Stimulated activated CD8-positive, alpha-beta memory T cell treated with anti-CD3 and anti-CD28 coated beads, Interleukin-12 subunit alpha, Interleukin-12 subunit beta, amount 100 ng/mL, for 24 hours (primary cell): ENCODE measurements around the gene KRTAP10-12.

Source experiments
- DNase-seq: peaks from one replicate; pipeline ENCODE4 v3.0.0-alpha.2; 2020; ENCODE audit errors: extremely low read depth

KRTAP10-12 gene

DNA sequence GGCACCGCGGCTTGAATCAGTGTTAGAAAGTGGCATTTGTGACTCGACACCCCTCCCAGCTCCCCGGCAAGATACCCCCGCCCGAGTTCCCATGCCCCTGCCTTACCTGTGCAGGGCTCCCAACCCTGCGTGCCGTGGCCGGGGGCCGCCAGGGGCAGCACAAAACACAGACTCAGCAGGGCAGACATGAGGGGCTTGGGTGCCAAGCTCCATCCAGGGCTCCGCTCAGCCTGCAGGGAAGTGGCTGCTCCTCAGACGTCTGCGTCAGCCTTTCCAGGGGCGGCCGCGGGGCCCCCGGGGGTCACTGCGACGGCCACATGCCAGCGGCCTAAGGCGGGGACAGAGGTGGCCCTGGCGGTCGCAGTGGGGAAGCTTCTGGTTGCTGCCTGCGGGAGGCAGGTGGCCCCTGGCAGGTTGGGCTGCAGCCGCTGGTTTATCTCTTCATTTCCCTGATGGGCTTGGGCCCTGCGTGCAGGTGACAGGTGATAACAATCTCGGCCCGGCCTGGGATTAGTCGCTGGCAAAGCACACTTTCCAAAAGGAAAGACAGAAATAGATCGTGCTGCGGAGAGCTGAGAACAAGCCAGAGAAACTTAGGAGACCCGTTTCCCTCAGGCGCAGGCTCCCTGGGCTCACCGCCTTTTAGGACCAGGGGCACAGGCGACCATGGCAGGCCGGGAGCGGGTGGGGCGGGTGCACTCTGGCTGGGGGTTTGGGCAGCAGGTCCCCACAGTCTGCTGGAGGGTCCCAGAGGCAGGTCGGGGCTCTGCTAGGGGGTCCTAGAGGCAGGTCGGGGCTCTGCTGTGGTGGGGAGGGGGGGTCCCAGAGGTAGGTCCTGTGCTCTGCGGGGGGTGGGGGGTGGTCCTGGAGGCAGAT lies 14.6 kb downstream of the KRTAP10-12 start, which contains the start of gene TSPEAR:
TSS of gene TSPEAR (minus strand) at position 246 of the 876 bp plus-strand sequence. CDS start at position 188, 58 bp downstream.
- DNase-seq = no peak

DNA sequence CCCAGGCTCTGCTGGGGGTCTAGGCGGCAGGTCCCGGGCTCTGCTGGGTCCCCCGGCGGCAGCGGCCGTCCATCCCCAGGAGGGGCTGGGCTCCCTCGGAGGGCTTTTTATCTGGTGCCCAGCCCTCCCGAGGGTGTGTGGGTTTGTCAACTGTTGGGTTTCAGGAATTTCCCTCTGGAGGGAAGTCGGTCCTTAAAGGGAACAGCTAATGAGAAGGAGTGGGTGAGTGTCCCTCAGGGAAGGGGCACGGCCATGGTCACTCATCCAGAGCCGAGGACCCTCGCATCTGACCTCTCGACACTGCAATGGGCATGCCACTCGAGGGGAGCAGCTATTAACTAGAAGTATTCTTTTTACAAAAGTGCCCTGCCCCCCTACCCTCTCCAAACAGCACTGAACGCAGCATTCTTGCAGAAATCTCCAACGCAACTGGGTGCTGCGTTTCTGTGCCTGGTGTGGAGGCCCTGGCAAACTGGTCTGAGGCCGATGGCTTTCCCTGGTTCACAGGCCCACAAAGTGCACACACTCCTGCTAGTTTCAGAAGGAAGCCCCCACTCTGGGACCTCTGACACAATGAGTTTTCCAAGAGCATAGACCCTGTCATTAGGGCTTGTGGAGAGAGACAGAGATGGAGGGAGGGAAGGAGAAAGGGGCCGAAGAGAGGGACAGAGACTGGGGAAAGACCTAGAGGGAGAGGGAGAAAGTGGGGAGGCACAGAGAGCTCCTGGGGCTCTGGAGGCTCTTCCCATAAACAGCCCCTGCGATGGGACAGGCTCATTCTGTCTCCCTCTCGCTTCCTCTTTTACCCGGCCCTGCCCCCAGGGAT lies 15.4 kb downstream of the KRTAP10-12 start:
- no peak for DNase-seq

DNA sequence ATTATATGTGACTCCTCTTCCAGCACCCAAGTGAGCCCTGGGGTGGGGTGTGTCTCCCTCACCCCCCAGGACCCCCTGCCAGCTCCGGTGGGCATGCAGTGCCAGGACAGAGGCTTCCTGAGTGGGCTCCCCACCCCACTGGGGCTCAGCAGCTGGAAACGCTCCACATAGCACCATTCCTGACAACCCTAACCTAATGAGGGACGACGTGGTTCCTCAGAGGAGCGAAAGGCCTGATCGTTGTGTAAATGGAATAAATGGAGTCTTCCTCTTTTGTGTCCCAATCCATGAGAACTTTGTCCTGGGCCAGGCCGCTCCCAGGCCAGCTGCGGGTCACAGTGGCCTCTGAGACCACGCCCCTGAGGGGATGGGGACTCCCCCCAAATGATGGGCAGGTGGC lies 16.2 kb downstream of the KRTAP10-12 start:
- no peak for DNase-seq

DNA sequence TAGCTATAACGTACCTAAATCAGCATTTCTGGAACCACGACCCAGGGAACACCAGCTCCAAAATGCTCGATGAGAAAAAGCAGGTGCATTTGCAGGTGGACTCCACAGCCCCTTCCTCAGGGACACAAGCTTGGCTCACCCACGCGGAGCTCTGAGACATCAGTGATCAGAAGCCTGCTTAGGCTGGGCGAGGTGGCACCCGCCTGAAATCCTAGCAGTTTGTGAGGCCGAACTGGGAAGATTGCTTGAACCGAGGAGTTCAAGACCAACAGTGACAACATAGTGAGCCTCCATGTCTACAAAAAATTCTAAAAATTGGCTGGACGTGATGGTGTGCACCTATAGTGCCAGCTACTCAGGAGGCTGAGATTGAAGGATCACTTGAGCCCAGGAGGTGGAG lies 16.9 kb downstream of the KRTAP10-12 start:
- no peak for DNase-seq

DNA sequence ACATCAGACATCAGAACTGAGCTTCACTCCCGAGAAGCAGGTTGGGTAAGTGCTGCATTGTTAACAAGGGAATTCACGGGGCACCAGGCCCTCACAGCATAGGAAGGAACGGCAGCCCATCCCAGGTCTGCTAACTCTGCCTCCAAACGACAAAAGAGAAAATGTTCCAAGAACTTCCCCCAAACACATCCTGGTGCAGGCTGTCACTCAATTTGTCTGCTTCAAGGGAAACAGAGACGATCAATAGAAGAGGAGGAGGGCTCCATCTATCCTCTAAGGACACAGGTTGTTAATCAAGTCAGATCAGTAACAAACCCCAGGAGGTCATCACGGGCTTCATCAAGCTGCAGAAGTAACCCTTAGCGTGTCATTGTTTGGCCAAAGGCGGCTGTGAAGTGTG lies 17.9 kb downstream of the KRTAP10-12 start:
- no peak for DNase-seq

DNA sequence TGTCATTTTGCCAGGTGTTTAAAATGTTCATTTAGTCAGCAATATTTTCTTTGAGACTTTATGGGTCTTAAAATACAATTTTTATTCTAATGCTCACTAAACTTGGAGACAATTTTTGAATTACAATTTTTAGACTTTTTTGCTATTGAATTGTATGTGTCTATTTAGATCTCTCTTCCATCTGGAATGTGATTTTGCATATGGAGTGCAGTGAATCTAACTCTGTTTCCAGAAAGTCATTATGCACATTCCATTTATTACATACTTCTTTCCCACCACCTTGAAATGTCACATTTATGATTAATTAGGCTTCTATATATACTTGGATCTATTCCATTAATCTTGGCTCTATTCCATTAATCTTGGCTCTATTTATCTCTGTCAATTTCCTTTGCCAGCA lies 20.0 kb downstream of the KRTAP10-12 start:
- no peak for DNase-seq

DNA sequence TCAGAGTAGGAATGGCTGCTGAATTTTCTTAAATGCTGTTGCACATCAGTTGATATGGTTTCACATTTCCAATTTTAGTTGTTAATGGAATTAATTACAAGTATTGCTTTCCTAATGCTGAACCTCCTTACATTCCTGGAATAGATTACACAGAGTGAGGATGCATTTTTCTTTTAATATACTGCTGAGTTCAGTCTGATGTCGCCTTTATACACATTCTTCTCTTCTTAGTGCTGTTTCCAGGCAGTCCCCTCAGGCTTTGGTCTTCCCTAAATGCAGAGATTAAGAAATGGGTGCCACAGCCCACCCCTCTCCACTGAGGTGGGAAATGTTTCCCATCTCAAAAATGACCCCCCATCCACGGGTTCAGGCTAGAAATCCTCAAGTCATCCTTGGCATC lies 21.1 kb downstream of the KRTAP10-12 start:
- DNase-seq = no peak

DNA sequence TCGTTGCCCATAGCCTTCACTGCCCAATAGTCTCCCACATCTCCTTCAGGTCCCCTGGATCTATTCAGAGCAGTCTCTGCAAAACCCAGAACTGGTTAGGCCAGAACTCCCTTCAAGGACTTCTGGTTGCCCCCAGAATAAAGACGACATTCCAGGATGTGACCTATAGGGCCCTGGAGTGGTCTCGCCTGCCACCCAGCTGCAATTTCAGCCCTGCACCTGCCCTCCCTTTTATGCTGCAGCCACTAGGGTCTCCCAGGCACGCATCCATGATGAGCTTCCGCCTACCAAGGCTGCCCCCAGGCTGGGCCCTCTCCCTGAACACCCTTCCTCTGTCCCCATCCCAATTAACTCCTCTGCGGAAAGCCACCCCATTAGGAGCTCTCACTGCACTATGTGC lies 21.6 kb downstream of the KRTAP10-12 start:
- DNase-seq = no peak

DNA sequence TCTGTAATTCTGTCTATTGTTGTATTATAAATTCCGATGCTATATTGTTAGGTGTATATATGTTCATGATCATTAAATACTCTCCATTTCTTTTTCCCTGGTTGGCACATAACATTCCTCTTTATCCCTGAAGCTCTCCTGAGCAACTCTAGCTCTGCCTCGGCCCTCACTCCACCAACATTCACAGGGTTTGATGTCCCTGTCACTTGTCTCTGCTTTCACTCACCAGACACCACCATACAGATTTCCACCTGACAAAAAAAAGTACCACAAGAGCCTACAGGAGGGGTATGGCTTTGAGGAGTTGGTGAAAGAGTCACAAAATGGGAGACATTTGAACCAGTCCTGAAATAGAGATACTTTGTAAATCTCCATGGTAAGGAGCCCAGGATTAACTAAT lies 23.2 kb downstream of the KRTAP10-12 start:
- DNase-seq = no peak

DNA sequence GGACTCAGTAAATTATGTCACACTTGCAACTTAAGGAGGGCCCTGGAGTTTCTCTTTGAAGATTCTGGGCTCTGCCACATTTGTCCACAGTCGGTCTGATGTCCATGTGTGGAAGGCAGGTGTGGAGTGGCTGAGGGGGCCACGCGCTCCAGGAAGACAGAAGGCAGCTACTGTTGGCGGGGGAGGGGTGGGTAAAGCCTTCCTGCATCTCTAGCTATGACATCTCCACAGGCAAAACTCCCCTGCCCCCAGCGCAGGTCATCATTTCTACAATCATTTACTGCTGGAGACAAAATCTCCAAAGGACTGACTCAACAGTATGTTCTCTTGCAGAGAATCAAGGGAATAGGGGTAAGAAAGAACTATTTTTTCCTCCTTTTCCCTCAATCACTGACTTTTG lies 25.8 kb downstream of the KRTAP10-12 start:
- DNase-seq = no peak

DNA sequence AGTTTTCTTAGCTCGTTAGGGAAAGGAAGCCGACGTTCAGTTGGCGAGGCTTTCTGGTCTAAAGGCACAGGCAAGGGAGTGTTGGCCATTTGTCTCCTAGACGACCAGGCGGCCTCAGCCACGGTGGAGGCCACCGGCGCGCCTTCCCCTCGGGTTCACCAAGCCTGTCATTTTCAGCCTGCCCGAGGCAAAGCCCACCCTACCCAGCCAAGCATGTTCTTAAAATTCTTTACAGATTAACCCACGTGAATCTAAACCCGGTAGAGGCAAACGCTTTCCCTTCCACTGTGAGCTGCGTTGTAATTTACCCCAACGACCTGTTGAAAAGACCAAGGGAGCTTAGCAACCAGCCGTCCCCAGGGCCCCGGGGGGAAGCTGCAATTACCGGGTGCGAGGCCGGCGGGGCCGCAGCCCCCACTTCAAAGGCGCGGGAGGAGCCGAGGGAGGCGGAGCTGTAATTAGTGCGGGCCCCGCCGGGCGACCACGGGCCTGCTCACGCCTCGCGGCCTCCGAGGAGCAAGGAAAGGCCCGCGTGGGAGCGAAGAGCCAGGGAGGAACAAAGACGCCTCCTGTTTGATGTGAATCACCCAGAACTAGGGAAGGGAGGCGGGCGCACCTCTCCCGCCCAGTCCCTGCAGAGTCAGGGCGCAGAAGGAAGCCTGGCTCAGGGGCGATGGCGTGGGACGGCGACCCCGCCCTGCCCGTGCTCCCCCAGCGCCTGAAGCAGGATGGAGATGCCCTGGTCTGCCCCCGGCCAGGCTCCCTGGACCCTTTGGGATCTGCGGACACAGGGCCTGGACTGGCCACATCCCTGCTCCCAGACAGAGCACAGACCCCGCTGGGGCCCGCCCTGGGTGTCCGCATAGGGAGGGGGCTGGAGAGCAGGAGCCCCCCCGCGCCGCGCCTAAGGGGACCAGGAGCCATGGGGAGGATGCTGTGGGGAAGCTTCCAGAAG lies 26.5 kb downstream of the KRTAP10-12 start:
- DNase-seq = no peak

DNA sequence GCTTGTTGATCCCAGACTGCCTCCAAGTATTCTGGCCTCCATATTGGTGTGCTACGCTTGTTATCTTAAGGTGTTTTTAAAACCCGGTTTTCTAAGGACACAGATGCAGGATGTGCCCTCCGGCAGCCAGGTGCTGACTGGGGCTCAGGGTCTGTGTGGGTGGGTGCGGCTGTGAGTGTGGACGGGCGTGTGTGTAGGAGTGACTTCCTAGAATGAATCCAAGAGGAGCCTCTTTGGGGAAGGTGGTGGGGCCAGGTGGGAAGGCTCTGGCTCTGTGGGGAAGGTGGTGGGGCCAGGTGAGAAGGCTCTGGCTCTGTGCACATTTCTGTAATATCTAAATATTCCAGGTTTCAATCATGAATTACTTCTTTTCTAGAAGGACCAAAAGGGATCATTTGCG lies 27.2 kb downstream of the KRTAP10-12 start:
- DNase-seq = no peak

DNA sequence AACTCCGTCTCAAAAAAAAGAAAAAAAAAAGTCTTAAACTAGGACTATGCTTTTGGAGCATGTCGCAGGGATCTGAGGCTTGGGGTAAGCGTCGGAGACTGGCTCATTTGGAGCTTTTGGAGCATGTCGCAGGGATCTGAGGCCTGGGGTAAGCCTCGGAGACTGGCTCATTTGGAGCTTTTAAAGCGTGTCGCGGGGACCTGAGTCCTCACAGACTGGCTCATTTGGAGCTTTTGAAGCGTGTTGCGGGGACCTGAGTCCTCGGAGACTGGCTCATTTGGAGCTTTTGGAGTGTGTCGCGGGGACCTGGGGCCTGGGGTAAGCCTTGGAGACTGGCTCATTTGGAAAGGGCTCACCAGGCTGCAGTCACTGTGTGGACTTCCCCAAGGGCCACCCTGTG lies 28.0 kb downstream of the KRTAP10-12 start:
- no peak for DNase-seq

DNA sequence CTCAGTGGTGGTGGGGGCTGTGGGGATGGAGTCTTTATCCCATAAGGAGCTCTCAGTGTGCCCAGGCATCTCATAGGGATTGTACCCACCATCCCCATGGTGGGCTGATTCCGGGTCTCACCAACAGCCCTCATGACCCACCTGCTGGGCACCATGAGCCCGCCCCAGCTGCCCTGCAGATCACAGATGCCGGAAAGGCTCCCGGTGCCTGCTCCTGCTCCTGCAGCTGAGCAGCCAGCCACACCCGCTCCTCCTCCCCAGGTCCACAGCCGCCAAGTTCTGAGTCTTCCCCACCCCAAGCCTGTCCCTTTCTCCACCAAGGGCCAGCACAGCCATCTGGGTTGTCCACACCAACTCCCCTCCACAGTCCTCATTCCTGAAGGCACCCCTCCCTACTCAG lies 29.9 kb downstream of the KRTAP10-12 start:
- no peak for DNase-seq

DNA sequence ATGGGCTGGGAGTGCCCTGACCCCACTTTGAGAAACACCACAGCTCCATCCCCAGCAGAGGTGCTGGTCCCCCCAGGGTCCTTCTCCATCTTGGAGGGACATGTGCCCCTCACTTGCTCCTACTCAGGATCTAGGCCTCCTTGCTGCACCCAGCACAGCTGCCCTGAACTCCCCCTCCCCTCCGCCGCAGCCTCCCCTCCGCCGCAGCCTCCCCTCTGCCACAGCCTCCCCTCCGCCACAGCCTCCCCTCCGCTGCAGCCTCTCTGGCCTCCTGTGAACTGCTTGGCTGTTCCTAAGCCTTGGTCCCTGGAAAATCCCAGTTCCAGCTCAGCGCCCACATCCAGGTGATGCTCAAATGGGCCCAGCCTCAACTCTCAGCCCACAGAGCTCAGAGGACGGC lies 30.3 kb downstream of the KRTAP10-12 start:
- DNase-seq = no peak

DNA sequence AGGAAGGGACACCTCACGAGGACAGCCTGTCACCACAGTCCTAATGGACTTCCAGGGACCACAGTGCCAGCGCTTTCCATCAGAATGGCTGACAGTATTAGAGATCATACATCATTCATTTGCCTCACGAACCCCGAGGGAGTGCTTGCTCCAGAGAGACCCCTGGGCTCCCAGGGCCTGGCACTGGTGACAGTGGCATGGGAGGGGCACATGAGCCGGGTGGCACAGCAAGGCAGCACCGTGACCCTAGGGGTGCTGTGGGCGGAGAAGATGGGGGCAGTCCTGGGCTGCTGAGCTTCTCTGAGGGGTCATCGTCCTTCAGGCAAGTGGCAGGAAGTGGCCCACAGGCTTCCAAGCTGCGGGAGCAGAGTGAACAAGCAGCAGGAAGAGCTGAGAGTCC lies 30.8 kb downstream of the KRTAP10-12 start:
- no peak for DNase-seq

DNA sequence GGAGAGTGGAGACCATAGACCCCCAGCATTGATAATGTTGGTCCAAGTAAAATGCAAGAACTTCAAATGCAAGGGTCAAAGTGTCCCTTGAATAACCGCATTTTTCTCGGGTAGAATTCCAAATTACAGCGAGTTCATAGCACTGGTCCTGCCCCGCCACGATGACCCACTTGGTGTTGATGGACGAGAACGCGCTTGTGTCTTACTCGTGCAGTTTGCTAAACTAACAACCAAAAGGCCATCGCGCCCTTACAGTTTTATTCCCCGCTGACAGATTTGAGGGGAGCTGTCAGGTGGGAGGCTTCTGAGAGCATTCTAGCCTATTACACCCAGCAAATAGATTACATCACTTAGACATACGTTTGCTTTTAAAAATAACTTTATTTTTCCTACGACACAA lies 31.7 kb downstream of the KRTAP10-12 start:
- DNase-seq = no peak

DNA sequence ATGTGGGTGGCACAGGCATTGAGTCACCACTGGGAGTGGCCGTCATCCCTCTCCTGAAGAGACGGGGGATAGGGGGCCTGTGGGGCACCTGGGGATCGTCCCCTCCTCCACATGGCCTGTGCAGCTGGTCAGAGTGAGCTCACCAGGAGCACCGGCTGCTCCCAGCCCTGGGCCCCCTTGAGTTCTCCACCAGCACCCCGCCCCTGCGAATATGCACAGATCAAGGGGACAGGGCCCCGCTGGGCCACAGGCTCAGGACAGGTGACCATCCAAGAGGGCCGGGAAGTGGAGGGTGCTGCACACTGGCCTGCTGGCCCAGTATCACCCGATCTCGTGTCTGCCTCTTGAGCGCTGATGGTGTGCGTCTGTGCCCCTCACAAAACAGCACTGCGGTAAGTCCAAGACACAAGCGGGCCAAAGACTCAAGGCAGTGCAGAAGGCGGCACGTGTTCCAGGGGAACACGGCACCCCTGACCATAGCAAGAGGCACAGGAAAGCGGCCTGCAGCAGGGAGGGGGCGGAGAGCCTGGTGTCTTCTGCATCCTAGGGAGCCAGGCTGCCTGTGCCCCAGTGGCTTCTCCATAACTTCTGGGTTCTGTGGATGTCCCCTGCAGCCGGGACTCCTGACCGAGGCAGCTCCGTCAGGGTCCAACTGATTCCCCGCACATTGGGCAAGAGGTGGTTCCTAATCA lies 32.5 kb downstream of the KRTAP10-12 start:
- no peak for DNase-seq

DNA sequence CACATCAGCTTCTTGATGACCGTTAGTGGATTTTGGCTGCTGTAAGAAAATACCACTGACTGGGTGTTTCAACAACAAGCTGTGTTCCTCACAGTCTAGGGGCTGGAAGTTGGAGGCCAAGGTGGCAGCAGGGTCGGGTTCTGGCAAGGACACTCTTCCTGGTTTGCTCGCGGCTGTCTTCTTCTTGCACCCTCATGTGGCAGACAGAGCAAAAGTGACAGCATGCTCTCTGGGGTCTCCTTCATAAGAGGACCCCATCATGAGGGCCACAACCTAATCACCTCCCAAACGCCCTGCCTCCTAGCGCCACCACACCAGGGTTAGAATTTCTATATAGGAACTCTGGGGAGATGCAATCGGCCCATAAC lies 33.0 kb downstream of the KRTAP10-12 start:
- no peak for DNase-seq

DNA sequence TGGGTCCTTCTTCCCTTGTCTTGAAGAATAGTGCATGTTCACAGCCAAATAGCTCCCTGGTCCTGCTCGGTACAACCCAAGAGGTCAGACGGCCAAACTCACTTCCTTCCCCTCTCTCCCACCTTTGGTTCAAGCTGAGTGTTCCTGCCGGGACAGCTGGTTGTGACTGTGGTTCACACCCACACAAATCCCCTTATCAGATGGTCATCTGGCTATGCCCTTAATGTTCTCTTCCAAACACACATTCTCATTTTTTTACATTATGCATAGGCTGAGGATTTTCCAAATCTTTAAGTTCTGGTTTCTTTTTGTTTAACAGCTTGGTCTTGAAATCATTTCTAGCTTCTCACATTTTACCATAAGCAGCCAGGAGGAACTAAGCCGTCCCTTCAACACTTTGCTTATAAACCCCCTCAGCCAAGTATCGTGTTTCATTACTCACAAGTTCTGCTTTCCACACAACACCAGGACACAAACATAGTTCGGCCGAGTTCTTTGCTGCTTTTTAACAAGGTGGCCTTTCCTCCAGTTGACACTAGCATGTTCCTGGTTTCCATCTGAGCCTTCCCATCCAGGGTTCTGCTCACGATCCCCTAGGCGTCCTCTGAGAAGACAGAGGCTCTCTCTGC lies 34.1 kb downstream of the KRTAP10-12 start:
- no peak for DNase-seq

DNA sequence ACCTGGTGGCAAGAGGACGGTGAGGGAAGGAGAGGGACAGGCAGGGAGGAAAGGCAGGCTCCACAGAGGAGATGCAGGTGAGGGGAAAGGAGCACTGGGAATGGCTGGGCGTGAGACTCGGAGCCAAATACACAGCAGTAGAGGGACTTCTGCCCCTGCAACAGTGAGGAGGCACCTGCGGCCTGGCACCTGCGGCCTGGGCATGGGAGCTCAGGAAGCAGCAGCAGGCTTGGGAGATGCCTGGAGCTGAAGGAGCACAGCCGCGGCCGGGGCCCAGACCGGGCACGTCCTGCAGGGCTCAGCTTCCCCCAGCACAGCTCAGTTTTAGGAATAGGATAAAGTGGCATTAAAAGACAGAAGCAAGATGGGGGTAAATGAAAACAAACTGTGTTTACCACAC lies 35.3 kb downstream of the KRTAP10-12 start:
- DNase-seq = no peak
